HEK293 (cell line): Measurements from ENCODE around the gene STIL.

Experiments
- CTCF ChIA-PET: fragments of 350-600 bp; formaldehyde crosslinking; extraction: SDS; loops from one replicate; lab custom pipeline; 2021; ENCODE audit warnings: antibody characterized with exemption; lab: Yijun Ruan, JAX
- POLR2A ChIA-PET: fragments of 300-600 bp; formaldehyde crosslinking; extraction: SDS; loops from one replicate; lab custom pipeline; 2020; ENCODE audit warnings: antibody characterized with exemption, inconsistent platforms; lab: Yijun Ruan, JAX
- H3K27ac ChIP-seq: fragments of 200-500 bp; sonication (Bioruptor generic); 2 replicates; pipeline ENCODE4 v1.5.1; 2014; ENCODE audit warnings: low read depth, low read length, control low read depth, inconsistent platforms; ENCODE audit errors: extremely low read depth
- H3K36me3 ChIP-seq, 2 experiments: fragments of 200-500 bp in 1 of 2; sonication (Bioruptor generic) in 1 of 2; 1 replicate in 1 of 2; 2 replicates in 1 of 2; pipeline ENCODE4 v1.5.1; 2014 to 2017; ENCODE audit warnings: inconsistent platforms in 2 of 2, low read length in 2 of 2; ENCODE audit not compliant: control insufficient read depth in 2 of 2, insufficient read depth in 1 of 2
- H3K4me1 ChIP-seq: fragments of 200-500 bp; sonication (Bioruptor generic); 2 replicates; pipeline ENCODE4 v1.5.1; 2014; ENCODE audit warnings: mild to moderate bottlenecking, low read length, inconsistent platforms; ENCODE audit not compliant: control insufficient read depth, insufficient read depth
- H3K4me3 ChIP-seq: 2 replicates; pipeline ENCODE4 v1.5.1; 2011; ENCODE audit warnings: low read depth, mild to moderate bottlenecking, control low read depth, low read length, moderate library complexity
- H3K9me3 ChIP-seq: fragments of 200-500 bp; sonication (Bioruptor generic); 2 replicates; pipeline ENCODE4 v1.5.1; 2014; ENCODE audit warnings: low read depth, low read length, inconsistent platforms; ENCODE audit not compliant: control insufficient read depth, insufficient read depth
- GLIS2 ChIP-seq: fragments of 450-650 bp; formaldehyde crosslinking; IDR thresholded peaks from 2 replicates; pipeline ENCODE4 v1.5.1; 2016; ENCODE audit warnings: missing biosample characterization, missing genetic modification characterization
- YY2 ChIP-seq: fragments of 450-650 bp; formaldehyde crosslinking; IDR thresholded peaks from 2 replicates; pipeline ENCODE4 v1.5.1; 2016; ENCODE audit warnings: missing biosample characterization, missing genetic modification characterization
- ZBTB11 ChIP-seq: fragments of 450-650 bp; formaldehyde crosslinking; conservative IDR thresholded peaks from 2 replicates; pipeline ENCODE4 v1.5.1; 2016; ENCODE audit warnings: low read depth, missing biosample characterization, missing genetic modification characterization
- ZIC2 ChIP-seq: fragments of 450-650 bp; formaldehyde crosslinking; IDR thresholded peaks from 2 replicates; pipeline ENCODE4 v1.5.1; 2016; ENCODE audit warnings: missing biosample characterization, missing genetic modification characterization
- ZNF148 ChIP-seq: fragments of 450-650 bp; formaldehyde crosslinking; IDR thresholded peaks from 2 replicates; pipeline ENCODE4 v1.5.0; 2017; ENCODE audit warnings: missing biosample characterization, missing genetic modification characterization, borderline replicate concordance
- ZNF157 ChIP-seq: fragments of 450-650 bp; formaldehyde crosslinking; IDR thresholded peaks from 2 replicates; pipeline ENCODE4 v1.5.1; 2016; ENCODE audit warnings: missing biosample characterization, missing genetic modification characterization
- ZNF2 ChIP-seq: fragments of 450-650 bp; formaldehyde crosslinking; IDR thresholded peaks from 2 replicates; pipeline ENCODE4 v1.5.1; 2016; ENCODE audit warnings: missing biosample characterization, missing genetic modification characterization
- ZNF23 ChIP-seq: fragments of 450-650 bp; formaldehyde crosslinking; IDR thresholded peaks from 2 replicates; pipeline ENCODE4 v1.5.1; 2016; ENCODE audit warnings: missing biosample characterization, missing genetic modification characterization, borderline replicate concordance
- ZNF302 ChIP-seq: fragments of 450-650 bp; formaldehyde crosslinking; IDR thresholded peaks from 2 replicates; pipeline ENCODE4 v1.5.1; 2016; ENCODE audit warnings: missing biosample characterization, missing genetic modification characterization, low read depth
- ZNF404 ChIP-seq: fragments of 450-650 bp; formaldehyde crosslinking; IDR thresholded peaks from 2 replicates; pipeline ENCODE4 v1.5.1; 2017; ENCODE audit warnings: missing biosample characterization, missing genetic modification characterization
- ZNF426 ChIP-seq: fragments of 450-650 bp; formaldehyde crosslinking; IDR thresholded peaks from 2 replicates; pipeline ENCODE4 v1.5.1; 2017; ENCODE audit warnings: missing biosample characterization, missing genetic modification characterization, mild to moderate bottlenecking, inconsistent platforms, moderate library complexity
- ZNF473 ChIP-seq: fragments of 450-650 bp; formaldehyde crosslinking; IDR thresholded peaks from 2 replicates; pipeline ENCODE4 v1.5.1; 2017; ENCODE audit warnings: missing biosample characterization, missing genetic modification characterization
- ZNF501 ChIP-seq: fragments of 450-650 bp; formaldehyde crosslinking; IDR thresholded peaks from 2 replicates; pipeline ENCODE4 v1.5.1; 2016; ENCODE audit warnings: missing biosample characterization, missing genetic modification characterization
- ZNF514 ChIP-seq: fragments of 450-650 bp; formaldehyde crosslinking; IDR thresholded peaks from 2 replicates; pipeline ENCODE4 v1.5.1; 2016; ENCODE audit warnings: missing biosample characterization, missing genetic modification characterization
- ZNF677 ChIP-seq: fragments of 450-650 bp; IDR thresholded peaks from 2 replicates; pipeline ENCODE4 v1.5.0; 2018; ENCODE audit warnings: missing biosample characterization, mild to moderate bottlenecking, missing genetic modification characterization, moderate library complexity
- ZNF701 ChIP-seq: fragments of 450-650 bp; formaldehyde crosslinking; IDR thresholded peaks from 2 replicates; pipeline ENCODE4 v1.5.1; 2016; ENCODE audit warnings: missing biosample characterization, missing genetic modification characterization
- ZNF707 ChIP-seq: fragments of 450-650 bp; formaldehyde crosslinking; IDR thresholded peaks from 2 replicates; pipeline ENCODE4 v1.5.1; 2016; ENCODE audit warnings: missing biosample characterization, missing genetic modification characterization
- TF ChIP-seq, protein P1 (sequence below): fragments of 450-650 bp; formaldehyde crosslinking; IDR thresholded peaks from 2 replicates; pipeline ENCODE4 v1.5.1; 2016; ENCODE audit warnings: missing biosample characterization, missing genetic modification characterization

Gene STIL

GRCh38 chr1:47228644-47229030 is 85.3 kb downstream of the STIL start:
- TF ChIP-seq ZNF701: no peak
- TF ChIP-seq ZNF2: no peak
- TF ChIP-seq YY2 (tag by site-specific recombination): no peak
- TF ChIP-seq ZNF677 (tag by site-specific recombination): no peak
- no peak for TF ChIP-seq ZNF707 (tag by site-specific recombination)
- TF ChIP-seq GLIS2 (tag by site-specific recombination): no peak
- TF ChIP-seq, protein P1, sequence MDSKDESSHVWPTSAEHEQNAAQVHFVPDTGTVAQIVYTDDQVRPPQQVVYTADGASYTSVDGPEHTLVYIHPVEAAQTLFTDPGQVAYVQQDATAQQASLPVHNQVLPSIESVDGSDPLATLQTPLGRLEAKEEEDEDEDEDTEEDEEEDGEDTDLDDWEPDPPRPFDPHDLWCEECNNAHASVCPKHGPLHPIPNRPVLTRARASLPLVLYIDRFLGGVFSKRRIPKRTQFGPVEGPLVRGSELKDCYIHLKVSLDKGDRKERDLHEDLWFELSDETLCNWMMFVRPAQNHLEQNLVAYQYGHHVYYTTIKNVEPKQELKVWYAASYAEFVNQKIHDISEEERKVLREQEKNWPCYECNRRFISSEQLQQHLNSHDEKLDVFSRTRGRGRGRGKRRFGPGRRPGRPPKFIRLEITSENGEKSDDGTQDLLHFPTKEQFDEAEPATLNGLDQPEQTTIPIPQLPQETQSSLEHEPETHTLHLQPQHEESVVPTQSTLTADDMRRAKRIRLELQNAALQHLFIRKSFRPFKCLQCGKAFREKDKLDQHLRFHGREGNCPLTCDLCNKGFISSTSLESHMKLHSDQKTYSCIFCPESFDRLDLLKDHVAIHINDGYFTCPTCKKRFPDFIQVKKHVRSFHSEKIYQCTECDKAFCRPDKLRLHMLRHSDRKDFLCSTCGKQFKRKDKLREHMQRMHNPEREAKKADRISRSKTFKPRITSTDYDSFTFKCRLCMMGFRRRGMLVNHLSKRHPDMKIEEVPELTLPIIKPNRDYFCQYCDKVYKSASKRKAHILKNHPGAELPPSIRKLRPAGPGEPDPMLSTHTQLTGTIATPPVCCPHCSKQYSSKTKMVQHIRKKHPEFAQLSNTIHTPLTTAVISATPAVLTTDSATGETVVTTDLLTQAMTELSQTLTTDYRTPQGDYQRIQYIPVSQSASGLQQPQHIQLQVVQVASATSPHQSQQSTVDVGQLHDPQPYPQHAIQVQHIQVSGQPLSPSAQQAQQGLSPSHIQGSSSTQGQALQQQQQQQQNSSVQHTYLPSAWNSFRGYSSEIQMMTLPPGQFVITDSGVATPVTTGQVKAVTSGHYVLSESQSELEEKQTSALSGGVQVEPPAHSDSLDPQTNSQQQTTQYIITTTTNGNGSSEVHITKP (tag by site-specific recombination): no peak
- TF ChIP-seq ZNF473 (tag by site-specific recombination): no peak
- TF ChIP-seq ZNF426 (tag by site-specific recombination): no peak
- TF ChIP-seq ZNF501: no peak
- TF ChIP-seq ZNF157 (tag by site-specific recombination): no peak
- no peak for TF ChIP-seq ZIC2 (tag by site-specific recombination)
- no peak for TF ChIP-seq ZNF302 (tag by site-specific recombination)
- TF ChIP-seq ZNF514 (tag by site-specific recombination): no peak
- TF ChIP-seq ZNF148 (tag by site-specific recombination): no peak
- TF ChIP-seq ZNF23: no peak
- ChIA-PET POLR2A (no interaction called here), CTCF (interaction anchor here (2.2 kb wide), 1 partner anchor 35 kb away, joined by 9 read pairs; no protein-coding TSS in a partner anchor)
- no peak overlapping the region for H3K27ac ChIP-seq
- H3K4me3 ChIP-seq: no peak overlapping the region
- no peaks in the 10 kb centered on the region for H3K9me3 ChIP-seq
- no peaks in the 10 kb centered on the region for H3K4me1 ChIP-seq
- H3K36me3 ChIP-seq: no peaks in the 10 kb centered on the region

DNA sequence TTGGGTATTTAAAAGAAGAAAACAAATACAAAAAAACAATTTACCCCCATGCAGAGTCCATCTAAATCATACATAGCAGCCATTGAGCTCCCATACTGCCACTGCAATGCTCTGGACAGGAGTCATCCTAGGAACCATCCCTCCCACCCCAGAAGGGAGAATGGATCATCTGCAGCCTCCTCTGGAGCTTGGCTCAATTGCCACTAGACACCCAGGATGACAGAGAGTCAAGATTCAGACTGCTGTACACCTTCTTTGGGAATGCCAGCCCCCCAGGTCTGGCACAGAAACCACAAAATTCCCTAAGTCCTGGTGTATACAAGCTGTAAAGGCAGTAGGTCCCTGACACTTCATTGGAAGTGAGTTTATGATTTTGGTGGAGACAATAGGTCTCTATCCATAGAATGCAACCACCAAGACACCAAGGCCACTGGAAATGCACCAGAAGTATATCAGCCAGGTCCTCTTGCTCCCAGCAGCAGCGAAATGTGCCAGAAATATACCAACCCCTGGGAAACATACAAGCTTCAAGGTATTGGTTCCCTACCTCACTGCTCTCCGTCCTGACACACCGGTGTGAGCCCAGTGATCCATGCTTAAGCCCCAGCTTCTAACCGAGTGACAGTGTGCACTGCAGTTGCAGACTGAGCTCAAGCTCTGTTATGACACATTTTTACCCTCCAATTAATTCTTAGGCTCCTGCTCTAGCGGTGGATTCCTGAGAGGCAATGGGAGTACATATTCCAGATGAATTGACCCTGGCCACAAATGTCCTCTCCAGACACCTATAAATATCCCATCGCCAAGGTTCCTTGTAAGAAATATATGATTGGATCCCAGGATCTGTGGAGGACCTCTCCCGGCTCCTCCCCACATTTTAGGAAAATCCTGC is 86.4 kb downstream of the STIL start:
- no peak overlapping the region for H3K27ac ChIP-seq
- no peaks in the 10 kb centered on the region for H3K4me1 ChIP-seq
- CTCF ChIA-PET: interaction anchor here (0.7 to 2.2 kb wide), 3 partner anchors 34 to 37 kb away, joined by 3 to 9 read pairs (median 3); no protein-coding TSS in a partner anchor
- POLR2A ChIA-PET: no interaction called here
- no peaks in the 10 kb centered on the region for H3K9me3 ChIP-seq
- TF ChIP-seq ZNF404 (no peak), ZBTB11 (tag by site-specific recombination) (peak; percentile 90)
- TF ChIP-seq, all 188 proteins: peak for 1
- H3K36me3 ChIP-seq: no peaks in the 10 kb centered on the region
- no peak overlapping the region for H3K4me3 ChIP-seq
